ENCODE measurements around the gene MB21D2.

MB21D2 gene

DNA sequence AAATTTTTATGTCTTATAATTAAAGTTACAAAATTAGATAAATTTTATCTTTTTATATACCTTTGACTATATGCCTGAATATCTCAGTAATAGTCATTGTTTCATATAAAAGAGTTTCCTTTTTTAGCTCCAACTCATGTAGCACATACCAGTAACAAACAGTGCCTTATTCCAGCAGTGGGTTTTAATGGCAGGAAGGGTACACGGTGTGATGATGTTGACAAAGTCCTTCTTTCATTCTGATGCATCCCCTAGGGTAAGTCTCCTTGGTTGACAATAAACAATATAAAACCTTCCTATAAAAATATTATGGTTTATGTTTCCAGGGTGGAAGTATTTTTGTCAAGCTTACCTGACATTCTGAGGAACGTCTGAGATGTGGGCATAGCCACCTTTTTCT lies 113.2 kb downstream of the MB21D2 start:
- DNase-seq = no peak
- Histone ChIP-seq H3K36me3 (replicated peaks; ENCODE audit: insufficient read depth, low read length) (no peaks in the 10 kb centered on the region), H3K9me2 (replicated peaks; ENCODE audit: insufficient read depth, low read length) (no peaks in the 10 kb centered on the region), H3K79me2 (ENCODE audit: low read length) (no peaks in the 10 kb centered on the region), H3K27ac (ENCODE audit: low read length) (no peak overlapping the region), H4K20me1 (ENCODE audit: insufficient read depth, low read length) (no peaks in the 10 kb centered on the region), H3K4me1 (ENCODE audit: low read length) (no peaks in the 10 kb centered on the region), H3K9ac (ENCODE audit: low read length) (no peak overlapping the region), H2AFZ (ENCODE audit: low read length) (no peak overlapping the region), H3K4me3 (ENCODE audit: low read length) (no peak overlapping the region), H3K4me2 (ENCODE audit: low read depth, low read length) (no peak overlapping the region), H3F3A (ENCODE audit: insufficient read depth, low read length) (no peaks in the 10 kb centered on the region), H3K9me3 (replicated peaks; ENCODE audit: insufficient read depth, low read length) (no peaks in the 10 kb centered on the region), H3K27me3 (replicated peaks; ENCODE audit: insufficient read depth, low read length) (no peaks in the 10 kb centered on the region)
- TF ChIP-seq, protein P1, sequence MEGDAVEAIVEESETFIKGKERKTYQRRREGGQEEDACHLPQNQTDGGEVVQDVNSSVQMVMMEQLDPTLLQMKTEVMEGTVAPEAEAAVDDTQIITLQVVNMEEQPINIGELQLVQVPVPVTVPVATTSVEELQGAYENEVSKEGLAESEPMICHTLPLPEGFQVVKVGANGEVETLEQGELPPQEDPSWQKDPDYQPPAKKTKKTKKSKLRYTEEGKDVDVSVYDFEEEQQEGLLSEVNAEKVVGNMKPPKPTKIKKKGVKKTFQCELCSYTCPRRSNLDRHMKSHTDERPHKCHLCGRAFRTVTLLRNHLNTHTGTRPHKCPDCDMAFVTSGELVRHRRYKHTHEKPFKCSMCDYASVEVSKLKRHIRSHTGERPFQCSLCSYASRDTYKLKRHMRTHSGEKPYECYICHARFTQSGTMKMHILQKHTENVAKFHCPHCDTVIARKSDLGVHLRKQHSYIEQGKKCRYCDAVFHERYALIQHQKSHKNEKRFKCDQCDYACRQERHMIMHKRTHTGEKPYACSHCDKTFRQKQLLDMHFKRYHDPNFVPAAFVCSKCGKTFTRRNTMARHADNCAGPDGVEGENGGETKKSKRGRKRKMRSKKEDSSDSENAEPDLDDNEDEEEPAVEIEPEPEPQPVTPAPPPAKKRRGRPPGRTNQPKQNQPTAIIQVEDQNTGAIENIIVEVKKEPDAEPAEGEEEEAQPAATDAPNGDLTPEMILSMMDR (IDR thresholded peaks at IDR 0.05; ENCODE audit: low read length) = no peak
- TF ChIP-seq EZH2phosphoT487 (IDR thresholded peaks at IDR 0.05; ENCODE audit: low read length) (no peak), EZH2 (optimal IDR thresholded peaks at IDR 0.05; ENCODE audit: low read depth, low read length) (no peak)

- H3K9me3 ChIP-seq (replicated peaks; ENCODE audit: insufficient read depth, low read length) = no peaks in the 10 kb centered on the region
- DNase-seq = peak; percentile 64
- TF ChIP-seq EZH2 (optimal IDR thresholded peaks at IDR 0.05; ENCODE audit: low read depth, low read length) (no peak), EZH2phosphoT487 (IDR thresholded peaks at IDR 0.05; ENCODE audit: low read length) (no peak)
- TF ChIP-seq, protein P1 (IDR thresholded peaks at IDR 0.05; ENCODE audit: low read length) = peak; percentile 82
Observed at GRCh38 chr3:192802957-192803899, 114.4 kb downstream of the MB21D2 start.

GRCh38 chr3:192801985-192802384 lies 115.7 kb downstream of the MB21D2 start:
- no peak overlapping the region for H3K27ac ChIP-seq (ENCODE audit: low read length)
- no peak for DNase-seq
- H3K27me3 ChIP-seq (replicated peaks; ENCODE audit: insufficient read depth, low read length) = no peaks in the 10 kb centered on the region
- H3K9ac ChIP-seq (ENCODE audit: low read length) = no peak overlapping the region
- no peaks in the 10 kb centered on the region for H3K36me3 ChIP-seq (replicated peaks; ENCODE audit: insufficient read depth, low read length)
- H3F3A ChIP-seq (ENCODE audit: insufficient read depth, low read length) = no peaks in the 10 kb centered on the region
- no peaks in the 10 kb centered on the region for H4K20me1 ChIP-seq (ENCODE audit: insufficient read depth, low read length)
- no peaks in the 10 kb centered on the region for H3K4me1 ChIP-seq (ENCODE audit: low read length)
- H3K4me2 ChIP-seq (ENCODE audit: low read depth, low read length) = no peak overlapping the region
- H3K9me3 ChIP-seq (replicated peaks; ENCODE audit: insufficient read depth, low read length) = no peaks in the 10 kb centered on the region
- TF ChIP-seq, protein P1 (IDR thresholded peaks at IDR 0.05; ENCODE audit: low read length) = no peak
- TF ChIP-seq EZH2phosphoT487 (IDR thresholded peaks at IDR 0.05; ENCODE audit: low read length) (no peak), EZH2 (optimal IDR thresholded peaks at IDR 0.05; ENCODE audit: low read depth, low read length) (no peak)
- no peaks in the 10 kb centered on the region for H3K79me2 ChIP-seq (ENCODE audit: low read length)
- no peak overlapping the region for H3K4me3 ChIP-seq (ENCODE audit: low read length)
- H2AFZ ChIP-seq (ENCODE audit: low read length) = no peak overlapping the region
- H3K9me2 ChIP-seq (replicated peaks; ENCODE audit: insufficient read depth, low read length) = no peaks in the 10 kb centered on the region

More at GRCh38 chr3:192802957-192803899, 114.4 kb downstream of the MB21D2 start:
- Histone ChIP-seq H3K4me2 (ENCODE audit: low read depth, low read length) (no peak overlapping the region), H3K27me3 (replicated peaks; ENCODE audit: insufficient read depth, low read length) (no peaks in the 10 kb centered on the region), H2AFZ (ENCODE audit: low read length) (no peak overlapping the region), H3K36me3 (replicated peaks; ENCODE audit: insufficient read depth, low read length) (no peaks in the 10 kb centered on the region), H3K4me1 (ENCODE audit: low read length) (no peaks in the 10 kb centered on the region), H3K79me2 (ENCODE audit: low read length) (no peaks in the 10 kb centered on the region), H3K27ac (ENCODE audit: low read length) (no peak overlapping the region), H4K20me1 (ENCODE audit: insufficient read depth, low read length) (no peaks in the 10 kb centered on the region), H3K4me3 (ENCODE audit: low read length) (no peak overlapping the region), H3K9ac (ENCODE audit: low read length) (no peak overlapping the region), H3K9me2 (replicated peaks; ENCODE audit: insufficient read depth, low read length) (no peaks in the 10 kb centered on the region), H3F3A (ENCODE audit: insufficient read depth, low read length) (no peaks in the 10 kb centered on the region)

Data from MM.1S (cell line).